ENCODE data around the gene DNAJB1.
"Not testable (repeated sequence)": the region's sequence is repeated elsewhere in the genome, so short reads cannot be mapped to it uniquely, and the experiment has no call there.

DNAJB1 gene

DNA sequence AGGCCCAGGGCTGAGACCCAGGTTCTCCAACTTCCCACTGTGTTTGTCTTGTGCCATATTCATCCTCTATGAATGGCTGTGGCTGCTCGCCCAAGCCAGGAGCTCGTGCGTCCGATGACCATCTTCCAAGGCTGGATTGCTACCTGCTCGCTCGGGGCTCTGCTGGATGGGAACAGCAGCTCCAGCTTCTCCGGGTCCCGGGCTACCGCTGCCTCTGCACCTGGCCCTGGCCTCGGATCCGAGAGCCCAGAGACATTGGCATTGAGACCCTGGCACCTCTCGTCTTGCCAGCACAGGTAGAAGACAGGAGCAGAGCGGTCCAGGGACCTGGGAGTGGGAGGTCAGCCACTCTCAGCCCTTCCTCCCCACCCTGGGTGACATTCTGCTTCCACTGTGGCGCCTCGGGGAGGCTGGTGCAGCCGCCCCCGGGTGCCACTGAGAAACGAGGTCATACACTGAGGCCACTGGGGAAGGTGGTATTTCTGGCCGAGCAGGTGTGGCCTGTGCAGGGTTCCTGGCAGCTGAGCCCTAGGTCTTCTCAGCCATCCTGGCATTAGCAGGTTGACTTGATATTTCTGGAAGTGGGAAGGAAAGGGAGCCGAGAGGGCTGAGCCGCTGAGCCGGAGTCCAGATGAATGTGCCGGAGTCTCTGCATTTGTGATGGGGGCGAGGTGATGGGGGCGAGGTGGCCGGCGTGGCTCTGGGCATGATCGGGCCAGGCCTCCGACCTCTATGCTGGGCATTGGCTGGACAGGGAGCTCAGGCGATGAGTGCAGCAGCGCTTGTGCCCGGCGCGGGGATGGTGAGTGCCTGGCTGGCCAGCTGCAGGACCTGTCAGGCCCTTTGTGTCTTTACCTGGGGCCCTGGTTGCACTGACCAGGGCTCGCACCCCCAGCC is 35.1 kb upstream of the DNAJB1 start:
- no peak for DNase-seq

DNA sequence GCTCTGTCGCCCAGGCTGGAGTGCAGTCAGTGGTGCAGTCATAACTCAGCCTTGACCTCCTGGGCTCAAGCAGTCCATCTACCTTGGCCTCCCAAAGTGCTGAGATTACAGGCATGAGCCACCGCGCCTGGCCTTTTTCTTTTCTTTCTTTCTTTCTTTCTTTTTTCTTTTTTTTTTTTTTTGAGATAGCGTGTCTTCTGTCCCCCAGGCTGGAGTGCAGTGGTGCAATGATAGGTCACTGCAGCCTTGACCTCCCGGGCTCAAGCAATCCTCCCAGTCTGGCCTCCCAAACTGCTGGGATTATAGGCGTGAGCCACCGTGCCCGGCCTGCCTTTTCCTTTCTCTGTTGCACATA is 33.8 kb upstream of the DNAJB1 start:
- not testable (repeated sequence) for DNase-seq

DNA sequence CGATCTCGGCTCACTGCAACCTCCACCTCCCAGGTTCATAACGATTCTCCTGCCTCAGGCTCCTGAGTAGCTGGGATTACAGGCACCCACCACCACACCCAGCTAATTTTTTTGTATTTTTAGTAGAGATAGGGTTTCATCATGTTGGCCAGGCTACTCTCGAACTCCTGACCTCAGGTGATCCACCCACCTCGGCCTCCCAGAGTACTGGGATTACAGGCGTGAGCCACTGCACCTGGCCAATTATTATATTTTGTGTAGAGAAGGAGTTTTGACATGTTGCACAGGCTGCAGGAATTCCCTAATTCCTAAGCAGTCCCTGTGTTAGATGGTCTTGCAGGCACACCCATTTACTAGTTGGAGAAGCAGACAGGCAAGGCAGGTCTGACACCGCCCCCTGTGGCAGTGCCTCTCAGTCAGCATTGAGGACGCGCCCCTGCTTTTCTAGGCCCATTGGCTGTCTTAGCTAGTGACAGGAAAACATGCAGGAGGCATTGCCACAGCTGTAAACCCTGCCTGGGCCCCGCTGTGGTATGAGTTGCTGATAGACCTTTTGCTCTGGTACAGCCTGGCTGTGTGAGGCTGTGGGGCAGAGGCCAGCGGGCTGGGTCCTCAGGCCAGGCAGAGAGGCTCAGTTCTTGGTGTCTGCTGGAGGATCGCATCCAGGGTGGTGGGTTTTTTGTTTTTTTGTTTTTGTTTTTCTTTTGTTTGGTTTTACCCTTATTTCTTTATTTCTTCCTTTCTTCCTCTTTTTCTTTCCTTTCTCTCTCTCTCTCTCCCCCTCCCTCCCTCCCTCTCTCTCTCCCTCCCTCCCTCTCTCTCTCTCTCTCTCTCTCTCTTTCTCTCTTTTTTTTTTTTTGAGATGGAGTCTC is 33.2 kb upstream of the DNAJB1 start:
- DNase-seq = peak; percentile 56

DNA sequence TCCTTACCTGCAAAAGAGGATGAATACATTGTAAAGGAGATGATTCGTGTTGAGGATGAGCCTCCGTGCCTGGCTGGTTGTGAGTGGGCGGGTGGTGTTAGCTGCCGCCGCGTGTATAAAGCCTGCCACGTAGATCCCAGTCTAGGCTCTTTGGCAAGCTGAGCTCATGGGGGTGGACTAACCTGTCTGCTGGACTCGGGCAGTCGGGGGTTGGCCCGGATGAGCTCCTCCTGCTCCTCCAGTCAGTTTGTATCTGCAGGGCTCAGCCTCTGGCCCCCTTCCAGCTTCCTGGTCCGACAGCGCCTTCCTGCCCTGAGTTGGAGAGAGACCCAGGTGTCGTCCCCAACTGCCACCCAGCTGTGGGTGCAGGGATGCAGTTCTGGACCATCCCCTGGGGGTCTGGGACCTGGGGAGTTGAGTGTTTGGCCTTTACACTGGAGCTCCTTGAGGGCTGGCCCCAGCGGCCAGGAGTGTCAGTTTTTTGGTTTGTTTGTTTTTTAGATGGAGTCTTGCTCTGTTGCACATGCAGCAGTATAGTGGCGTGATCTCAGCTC is 32.1 kb upstream of the DNAJB1 start:
- no peak for DNase-seq

DNA sequence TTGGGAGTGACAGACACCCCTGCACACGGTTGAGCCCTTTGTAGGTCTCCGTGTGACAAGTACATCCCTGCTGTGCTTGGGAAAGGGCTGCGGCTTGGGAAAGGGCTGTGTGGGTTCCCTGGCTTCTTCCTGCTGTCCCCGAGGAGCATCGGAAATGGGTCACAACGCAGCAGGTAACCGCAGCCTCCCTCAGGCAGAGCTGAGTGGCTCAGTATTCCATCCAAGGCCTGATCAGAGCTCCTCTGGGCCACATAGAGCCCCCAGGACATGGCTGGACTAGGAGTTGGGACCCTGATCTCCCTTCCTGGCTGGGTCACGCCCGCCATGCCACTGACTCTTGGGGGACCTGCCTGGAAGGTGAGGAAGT is 27.5 kb upstream of the DNAJB1 start:
- DNase-seq = no peak

DNA sequence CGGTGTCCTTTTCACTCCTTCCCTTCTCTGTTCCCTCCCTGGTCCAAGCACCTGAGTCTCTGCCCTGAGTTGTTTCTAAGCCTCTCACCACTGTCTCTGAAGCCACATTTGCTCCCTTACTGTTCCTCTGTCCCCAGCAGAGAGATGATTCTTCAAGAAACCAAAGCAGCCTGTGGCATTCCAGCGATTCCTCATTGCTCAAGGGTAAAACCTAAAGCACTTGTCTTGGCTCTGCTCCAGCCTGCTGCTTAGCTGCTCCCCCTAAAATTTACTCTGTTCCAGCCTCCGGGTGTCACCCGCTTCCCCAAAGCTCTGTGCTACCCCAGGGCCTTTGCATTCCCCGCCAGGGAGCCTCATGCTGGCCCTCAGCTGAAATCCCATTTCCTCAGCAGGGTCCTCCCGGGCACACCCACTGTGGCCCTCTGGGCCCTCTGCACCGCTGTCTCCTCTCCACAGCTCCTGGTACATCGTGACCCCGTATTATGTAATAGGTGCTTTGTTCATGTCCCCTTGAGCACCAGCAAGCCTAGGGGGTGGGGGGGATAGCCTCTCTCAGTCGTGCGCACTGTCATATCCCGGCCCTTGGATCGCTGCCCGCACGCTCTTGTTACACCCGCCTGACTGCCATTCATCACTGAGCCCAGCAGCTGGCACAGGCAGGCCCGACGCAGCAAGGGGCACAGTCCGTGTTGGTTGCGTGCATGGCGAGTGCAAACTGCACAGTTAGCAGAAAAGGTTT is 26.9 kb upstream of the DNAJB1 start:
- DNase-seq = peak; percentile 41

DNA sequence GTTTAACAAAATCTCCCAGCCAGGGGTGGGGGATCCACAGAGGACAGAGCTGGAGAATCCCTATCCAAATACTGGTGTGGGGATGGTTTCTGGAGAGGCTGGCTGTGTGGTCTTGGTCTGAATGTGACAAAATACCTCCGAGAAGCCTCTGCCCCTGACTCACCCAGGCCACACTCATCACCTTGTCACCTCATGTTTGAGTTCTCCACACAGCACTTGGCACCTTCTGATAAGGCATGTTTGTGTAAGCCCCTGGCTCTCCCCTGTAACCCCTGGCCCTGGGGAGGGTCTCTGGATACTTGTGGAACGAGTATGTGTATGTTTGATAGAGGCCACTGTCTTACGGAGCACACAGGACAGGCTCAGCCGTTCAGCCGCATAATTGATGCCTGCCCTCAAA is 25.9 kb upstream of the DNAJB1 start:
- peak; percentile 10 for DNase-seq

DNA sequence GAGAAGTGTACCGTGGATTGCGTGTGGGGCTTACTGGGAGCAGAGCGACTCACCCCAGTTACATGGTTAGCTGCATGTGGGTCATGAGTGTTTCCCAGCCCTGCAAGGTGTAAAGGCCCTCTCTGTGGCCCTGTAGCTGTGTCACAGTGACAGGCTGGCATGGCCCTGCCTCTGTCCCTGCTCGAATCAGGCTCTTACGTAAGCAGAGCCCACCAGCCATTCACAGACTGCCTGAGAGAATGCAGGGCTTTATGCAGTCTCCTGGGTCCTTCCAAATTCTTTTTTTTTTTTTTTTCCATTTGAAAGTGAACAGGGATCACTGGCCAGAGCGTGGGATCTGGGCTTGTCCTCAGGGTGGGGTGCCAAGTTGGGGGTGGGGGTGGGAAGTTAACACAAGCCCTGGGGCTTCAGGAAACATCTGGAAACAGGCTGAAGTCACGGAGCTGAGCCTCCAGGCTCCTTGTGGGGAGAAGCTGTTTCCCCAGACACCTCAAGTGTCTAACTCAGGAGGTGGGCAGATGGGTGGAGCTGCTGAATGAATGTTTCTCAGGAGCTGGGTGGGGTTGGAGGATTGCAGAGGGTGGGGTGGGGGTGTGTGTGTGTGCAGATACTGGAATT is 24.6 kb upstream of the DNAJB1 start:
- peak; percentile 32 for DNase-seq

DNA sequence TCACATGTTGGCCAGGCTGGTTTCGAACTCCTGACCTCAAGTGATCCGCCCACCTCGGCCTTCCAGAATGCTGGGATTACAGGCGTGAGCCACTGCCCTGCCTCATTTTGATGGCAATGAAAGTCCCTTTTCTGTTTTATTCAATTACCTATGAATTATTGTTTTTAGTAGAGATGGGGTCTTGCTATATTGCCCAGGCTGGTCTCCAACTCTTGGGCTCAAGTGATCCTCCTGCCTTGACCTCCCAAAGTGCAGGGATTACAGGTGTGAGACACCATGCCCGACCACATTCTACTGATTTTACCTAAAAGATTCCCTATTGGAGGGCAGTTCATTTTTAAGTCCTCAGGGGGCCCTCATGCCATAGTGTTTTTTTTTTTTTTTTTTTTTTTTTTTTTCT is 23.8 kb upstream of the DNAJB1 start:
- DNase-seq = not testable (repeated sequence)

DNA sequence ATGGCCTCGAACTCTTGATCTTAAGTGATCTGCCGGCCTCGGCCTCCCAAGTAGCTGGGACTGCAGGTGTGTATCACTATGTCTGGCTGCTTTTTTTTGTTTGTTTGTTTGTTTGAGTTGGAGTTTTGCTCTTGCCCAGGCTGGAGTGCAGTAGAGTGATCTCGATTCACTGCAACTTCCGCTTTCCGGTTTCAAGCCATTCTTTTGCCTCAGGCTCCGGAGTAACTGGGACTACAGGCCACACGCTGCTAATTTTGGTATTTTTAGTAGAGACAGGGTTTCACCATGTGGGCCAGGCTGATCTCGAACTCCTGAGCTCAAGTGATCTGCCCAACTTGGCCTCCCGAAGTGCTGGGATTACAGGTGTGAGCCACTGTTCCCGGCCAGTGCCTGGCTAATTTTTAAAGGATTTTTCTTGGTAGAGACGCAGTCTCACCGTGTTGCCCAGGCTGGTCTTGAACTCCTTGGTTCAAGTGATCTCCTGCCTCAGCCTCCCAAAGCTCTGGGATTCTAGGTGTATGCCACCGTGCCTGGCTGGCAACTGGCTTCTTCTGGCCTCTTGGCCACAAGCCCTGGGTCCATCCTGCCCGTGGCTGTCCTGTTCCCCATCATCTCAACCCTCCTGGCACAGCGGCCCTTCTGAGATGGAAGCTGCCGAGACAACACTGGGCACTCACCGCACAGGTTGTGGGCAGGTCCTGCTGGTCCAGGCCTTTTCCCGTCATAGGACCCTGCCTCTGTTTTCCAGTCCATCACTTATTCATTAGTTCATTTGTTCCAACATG is 22.7 kb upstream of the DNAJB1 start:
- no peak for DNase-seq

DNA sequence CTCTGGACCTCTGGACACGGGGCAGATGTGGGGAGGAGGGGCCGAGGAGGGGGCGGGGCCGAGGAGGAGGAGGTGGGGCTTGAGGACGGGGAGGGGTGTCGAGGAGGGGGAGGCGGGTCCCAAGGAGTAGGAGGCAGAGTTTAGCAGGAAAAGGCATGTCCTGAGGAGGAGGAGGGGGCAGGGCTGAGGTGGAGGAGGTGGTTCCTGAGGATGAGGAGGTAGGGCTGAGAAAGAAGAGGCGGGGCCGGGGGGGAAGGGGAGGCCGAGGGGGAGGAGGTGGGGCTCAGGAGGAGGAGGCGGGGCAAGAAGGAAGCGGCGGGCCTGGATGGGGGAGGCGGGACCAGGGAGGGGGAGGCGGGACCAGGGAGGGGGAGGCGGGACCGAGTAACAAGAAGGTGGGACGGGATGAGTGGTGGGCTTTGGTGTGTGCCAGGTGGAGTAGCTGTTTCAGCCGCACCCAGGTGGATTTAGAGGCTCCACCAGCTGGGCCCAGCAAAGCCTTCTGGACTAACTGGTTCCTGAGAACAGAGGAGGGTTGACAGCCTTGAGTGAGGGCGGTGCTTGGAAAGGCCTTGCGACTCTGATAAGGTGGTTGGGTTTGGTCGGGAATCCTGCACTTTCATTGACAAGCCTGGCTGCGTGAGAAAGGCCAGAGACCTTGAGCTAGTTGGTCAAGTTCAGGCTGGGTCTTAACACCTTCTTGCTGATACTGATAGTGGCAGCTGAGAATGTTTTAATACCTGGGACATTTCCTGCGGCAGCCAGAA is 18.9 kb upstream of the DNAJB1 start:
- DNase-seq = peak; percentile 33

DNA sequence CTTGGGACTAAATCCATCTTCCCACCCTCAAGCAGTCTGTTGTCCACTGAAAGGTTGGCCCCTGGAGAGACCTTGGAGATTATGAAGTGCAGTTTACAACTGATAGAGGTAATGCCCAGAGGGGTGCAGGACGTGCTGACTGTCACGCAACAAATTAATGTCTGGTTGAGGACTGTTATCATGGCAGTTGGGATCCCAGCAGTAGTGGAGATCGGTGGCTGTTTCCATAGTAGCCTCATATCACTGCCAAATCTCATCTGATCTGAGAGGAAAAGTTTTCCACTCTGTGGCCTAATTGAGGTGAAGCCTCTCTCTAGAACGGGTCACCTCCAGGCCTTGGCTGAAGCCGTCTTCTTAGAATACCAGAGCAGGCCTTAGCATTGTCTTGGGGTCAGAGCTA is 15.3 kb upstream of the DNAJB1 start:
- DNase-seq = no peak

DNA sequence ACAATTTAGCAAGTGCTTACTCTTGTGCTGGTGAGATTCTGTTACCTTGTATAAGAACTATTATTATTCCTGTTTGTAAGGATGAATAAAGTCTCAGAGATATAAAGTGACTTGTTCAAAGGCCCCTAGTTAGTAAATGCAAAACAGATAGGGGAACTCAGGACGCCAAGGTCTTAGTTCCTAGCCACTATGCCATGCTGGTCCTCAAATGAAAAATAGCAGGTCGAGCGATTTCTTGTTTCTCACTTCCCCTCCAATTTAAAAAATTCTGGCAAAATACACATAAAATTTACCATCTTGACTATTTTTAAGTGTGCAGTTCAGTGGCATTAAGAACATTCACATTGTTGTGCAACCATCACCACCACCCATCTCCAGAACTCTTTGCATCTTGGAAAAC is 12.3 kb upstream of the DNAJB1 start:
- DNase-seq = no peak

DNA sequence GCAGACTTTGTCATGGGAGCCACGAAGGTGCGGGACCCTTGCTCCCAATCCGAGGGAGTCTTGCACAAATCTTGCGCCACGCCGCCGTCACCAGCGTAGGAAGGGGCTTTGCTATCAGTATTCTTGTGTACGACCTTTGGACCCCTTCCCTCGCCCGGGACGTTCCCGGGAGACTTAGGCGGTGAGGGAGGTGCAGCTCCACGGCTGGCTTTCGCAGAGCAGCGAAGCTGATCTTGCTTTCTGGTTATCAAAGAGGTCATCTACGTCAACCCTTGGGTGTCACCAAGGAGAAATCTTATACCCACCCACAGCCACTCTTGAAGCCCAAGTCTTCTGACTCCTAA is 11.8 kb upstream of the DNAJB1 start:
- no peak for DNase-seq

DNA sequence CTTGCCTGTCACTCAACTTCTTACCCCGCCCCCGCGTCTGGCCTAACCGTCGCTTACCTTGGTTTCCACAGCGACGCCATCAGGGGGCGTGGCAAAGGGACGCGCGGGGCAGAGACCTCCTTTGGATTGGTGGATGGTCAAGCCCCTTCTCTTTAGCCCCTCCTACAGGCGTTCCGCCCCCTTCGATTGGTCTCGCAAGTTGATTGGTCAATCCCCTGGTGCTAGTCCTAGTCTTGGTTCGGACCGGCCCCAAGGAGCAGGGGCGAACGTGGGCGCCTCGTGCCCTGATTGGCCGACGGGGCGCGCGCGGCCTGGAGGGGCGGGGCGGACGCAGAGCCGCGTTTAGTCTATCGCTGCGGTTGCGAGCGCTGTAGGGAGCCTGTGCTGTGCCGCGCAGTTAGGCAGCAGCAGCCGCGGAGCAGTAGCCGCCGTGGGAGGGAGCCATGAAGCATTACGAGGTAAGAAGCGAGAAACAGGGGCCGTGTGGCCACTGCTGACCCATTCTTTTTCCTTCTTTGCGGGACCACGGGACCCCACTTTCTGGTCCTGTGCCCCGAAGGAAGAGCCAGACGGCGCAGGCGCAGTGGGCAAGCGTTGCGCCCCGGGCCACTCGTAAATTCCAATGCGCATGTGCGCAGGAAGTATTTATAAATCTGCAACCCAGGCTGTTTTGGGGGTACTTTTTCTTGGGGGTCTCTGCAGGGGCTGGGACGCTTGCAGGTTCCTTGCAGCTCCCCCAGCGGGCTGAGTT is 11.2 kb upstream of the DNAJB1 start, which contains the start of gene TECR:
Gene TECR, plus strand, starts transcription at position 341 of the 751 bp plus-strand sequence. Its CDS starts 103 bp downstream, at position 444.
- peak; percentile 100 for DNase-seq

DNA sequence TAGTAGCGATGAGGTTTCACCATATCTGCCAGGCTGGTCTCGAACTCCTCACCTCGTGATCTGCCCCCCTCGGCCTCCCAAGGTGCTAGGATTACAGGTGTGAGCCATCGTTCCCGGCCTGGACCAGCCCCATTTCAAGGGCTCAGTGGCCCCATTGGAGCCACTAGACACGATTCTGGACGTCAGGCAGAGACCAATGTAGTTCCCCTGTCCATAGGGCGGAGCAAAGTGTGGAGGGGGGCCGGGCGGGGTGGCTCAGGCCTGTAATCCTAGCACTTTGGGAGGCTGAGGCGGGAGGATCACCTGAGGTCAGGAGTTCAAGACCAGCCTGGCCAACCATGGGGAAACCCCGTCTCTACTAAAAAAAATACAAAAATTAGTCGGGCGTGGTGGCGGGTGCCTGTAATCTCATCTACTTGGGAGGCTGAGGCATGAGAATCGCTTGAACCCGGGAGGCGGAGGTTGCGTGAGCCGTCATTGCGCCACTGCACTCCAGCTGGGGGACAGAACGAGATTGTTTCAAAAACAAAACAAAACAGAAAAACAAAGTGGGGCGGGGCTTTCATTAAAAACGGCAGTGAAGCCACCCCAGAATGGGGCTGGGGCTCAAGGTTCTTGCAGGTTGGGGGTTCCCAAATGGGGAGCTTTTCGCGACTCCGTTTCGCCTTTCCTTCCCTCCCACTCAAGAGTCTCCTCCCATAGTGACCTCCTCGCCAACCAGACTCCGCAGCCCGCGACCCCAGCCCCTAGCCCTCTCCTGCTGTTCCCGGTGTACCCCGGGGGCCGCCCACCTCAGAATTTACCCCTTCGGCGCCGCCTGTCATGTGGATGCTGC is 10.4 kb upstream of the DNAJB1 start:
- no peak for DNase-seq

DNA sequence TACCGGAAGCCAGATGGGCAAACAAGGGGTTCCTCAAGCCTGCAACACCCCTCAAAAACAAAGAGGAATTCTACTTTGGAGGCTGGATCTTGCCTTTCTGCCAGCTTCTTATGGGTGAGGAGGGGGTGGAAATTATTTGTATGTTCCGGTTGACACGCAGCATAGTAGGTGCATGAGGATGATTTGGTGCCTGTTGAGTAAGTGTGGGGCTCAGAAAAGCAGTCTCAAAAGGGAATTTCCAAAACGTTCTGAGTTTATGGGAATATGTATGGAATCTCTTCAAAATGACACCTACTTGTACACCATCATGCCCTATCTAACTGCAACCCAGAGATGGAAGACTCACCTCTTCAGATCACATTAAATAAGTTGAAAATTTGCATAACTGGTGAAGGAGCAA is 8.2 kb upstream of the DNAJB1 start:
- DNase-seq = no peak

DNA sequence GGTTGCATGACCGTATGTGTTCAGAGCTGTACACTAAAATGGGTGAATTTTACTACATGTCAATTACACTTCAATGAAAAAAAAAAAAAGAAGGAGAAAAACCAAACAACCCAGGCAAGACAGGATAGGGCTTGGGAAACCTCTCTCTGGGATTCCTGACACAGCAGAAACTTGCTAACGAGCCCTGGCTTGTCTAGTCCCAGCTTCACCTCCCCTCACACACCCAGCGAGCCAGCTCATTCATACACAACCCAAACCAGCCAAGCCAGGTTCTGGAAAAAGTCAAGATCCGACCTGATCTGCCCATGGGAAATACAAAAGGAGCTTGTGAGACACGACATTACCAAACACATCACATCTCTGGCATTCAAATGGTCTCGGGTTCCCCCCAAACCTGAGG is 7.5 kb upstream of the DNAJB1 start:
- no peak for DNase-seq

DNA sequence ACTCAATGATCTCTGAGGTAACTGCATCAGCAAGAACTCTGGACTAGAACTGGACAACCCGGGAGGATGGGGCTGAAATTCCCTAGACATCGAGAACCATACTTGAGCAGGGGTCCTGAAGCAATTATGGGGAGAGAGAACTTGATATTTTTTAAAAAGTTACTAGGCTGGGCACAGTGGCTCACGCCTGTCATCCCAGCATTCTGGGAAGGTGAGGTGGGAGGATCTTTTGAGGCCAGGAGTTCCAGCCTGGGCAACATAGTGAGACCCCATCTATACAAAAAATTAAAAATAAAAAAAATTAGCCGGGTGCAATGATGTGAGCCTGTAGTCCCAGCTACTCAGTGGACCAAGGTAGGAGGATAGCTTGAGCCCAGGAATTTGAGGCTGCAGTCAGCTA is 2.3 kb upstream of the DNAJB1 start:
- DNase-seq = no peak
